A549 (cell line): ENCODE results near the gene LPAR5.

Source experiments
- JUNB ChIP-seq: fragments of >200 bp; sonication (Bioruptor Twin); formaldehyde crosslinking; IDR thresholded peaks from 2 replicates; pipeline ENCODE4 v1.6.1; 2016
- MAX ChIP-seq: IDR thresholded peaks from 2 replicates; pipeline ENCODE4 v1.6.1; 2012
- RAD21 ChIP-seq, 2 experiments: fragments of >200 bp in 1 of 2; sonication (Bioruptor Twin) in 1 of 2; formaldehyde crosslinking in 1 of 2; IDR thresholded peaks in 1 of 2; conservative IDR thresholded peaks in 1 of 2; 2 replicates in 1 of 2; 3 replicates in 1 of 2; pipeline ENCODE4 v1.6.1; 2012 to 2018; ENCODE audit warnings: inconsistent platforms in 1 of 2
- RCOR1 ChIP-seq: fragments of 150-350 bp; IDR thresholded peaks from 2 replicates; pipeline ENCODE4 v1.6.1; 2014; ENCODE audit warnings: antibody characterized with exemption, low read length, low read depth

GRCh38 chr12:6631549-6631961 is 4.2 kb downstream of the LPAR5 start:
- TF ChIP-seq JUNB (no peak), MAX (no peak), RAD21 (conservative IDR thresholded peaks at IDR 0.05 in 1 of 2, IDR thresholded peaks at IDR 0.05 in 1 of 2) (no peak), RCOR1 (no peak)
